NCI-H524 treated with DMSO at 0.1 percent for 48 hours (cell line): Measurements from ENCODE around the gene SERINC4.

ENCODE experiments used
- DNase-seq: peaks from one replicate; lab custom pipeline; 2025; lab: John Stamatoyannopoulos, UW

The SERINC4 gene

DNA sequence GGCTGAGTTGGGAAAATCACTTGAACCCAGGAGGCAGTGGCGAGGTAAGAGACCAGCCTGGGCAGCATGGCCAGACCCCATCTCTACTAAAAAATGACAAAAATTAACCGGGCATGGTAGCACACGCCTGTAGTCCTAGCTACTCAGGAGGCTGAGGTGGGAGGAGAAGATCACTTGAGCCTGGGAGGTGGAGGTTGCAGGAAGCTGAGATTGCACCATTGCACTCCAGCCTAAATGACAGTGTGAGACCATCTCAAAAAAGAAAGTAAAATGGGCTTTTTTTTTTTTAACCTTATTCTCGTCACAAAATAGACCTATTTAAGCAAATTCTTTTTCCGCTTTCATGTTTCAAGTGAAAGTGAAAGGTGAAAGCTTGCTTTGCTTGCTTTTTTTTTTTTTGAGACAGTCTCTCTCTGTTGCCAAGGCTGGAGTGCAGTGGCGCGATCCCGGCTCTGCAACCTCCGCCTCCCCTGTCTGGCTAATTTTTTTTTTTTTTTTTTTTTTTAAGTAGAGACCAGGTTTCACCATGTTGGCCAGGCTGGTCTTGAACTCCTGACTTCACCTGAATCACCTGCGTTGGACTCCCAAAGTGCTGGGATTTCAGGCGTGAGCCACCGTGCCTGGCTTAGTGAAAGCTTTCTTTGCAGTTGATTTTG, 50.2 kb downstream of the SERINC4 start:
- DNase-seq: no peak

DNA sequence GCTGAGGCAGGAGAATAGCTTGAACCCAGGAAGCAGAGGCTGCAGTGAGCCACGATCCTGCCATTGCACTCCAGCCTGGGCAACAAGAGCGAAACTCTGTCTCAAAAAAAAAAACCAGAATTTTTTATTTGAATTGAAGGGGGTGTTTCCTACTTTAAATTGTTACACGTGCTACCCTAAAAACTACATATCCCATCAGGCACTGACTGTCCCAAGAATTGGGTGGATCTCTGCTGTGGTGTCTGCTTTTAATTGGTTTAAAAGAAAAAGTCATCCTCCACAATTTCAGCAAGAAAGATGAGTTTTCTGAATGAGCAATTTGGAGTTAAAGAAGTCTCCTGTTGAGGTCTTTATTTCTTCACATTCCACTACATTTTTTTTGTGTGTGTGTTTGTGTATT, 51.6 kb downstream of the SERINC4 start:
- no peak for DNase-seq

DNA sequence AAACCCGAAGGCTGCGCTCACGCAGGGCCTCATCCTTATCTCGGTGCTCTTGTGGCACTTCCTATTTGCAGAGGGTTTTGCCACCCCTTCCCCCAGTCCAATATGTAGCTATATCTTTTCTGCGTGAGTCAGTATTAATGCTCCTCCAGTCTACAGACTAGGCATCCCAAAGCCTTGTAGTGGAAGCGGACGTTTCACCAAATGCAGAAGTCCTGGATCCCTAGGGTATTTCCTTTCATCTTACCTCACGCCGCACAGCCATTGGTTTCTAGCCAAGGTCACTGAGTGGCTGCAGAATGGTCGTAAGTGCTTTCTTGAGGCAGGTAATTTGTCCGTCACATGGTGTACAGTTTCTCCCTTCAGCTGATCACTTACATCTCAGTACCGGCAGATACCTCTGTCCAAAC, 53.1 kb downstream of the SERINC4 start:
- peak; percentile 36 for DNase-seq

DNA sequence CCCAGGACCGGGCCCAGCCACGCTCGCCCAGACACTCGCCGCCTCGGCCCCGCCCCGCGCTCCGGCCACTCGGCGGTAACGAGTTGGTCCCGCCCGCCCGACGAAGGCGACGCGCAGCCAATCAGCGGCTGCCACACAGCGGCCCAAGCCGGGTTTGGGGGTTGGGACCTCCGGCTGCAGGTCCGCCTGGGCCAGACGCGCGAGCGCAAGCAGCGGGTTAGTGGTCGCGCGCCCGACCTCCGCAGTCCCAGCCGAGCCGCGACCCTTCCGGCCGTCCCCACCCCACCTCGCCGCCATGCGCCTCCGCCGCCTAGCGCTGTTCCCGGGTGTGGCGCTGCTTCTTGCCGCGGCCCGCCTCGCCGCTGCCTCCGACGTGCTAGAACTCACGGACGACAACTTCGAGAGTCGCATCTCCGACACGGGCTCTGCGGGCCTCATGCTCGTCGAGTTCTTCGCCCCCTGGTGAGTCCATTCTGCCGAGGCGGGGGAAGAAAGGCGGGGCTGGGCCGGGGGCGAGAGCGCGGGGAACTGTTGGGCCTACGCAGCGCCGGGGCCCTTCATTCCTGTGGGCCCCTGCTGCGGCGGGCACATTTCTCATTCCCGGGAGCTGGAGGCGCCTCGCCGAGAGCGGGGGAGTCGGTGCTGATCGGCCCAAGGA, 53.6 kb downstream of the SERINC4 start, which contains the start of gene PDIA3:
TSS of gene PDIA3 (plus strand) at position 194 of the 658 bp plus-strand sequence. CDS start at position 296, 102 bp downstream.
- peak; percentile 51 for DNase-seq
